Epithelial cell of proximal tubule (primary cell): ENCODE results near the gene NEK7. TPM values are rescaled to one million over a fixed set of nuclear protein-coding genes. Genes with fewer than 3 reads are reported as not detected.
A peak's percentile ranks its signal among the peaks of the same experiment; 100 is the strongest.

Source experiments
- DNase-seq: peaks from one replicate; pipeline ENCODE4 v3.0.0-alpha.2; 2011; ENCODE audit warnings: low read depth
- H3K4me3 ChIP-seq: 2 replicates; pipeline ENCODE4 v1.5.1; 2011; ENCODE audit warnings: low read depth, mild to moderate bottlenecking, low read length
- total RNA-seq: library from RNA; depleted of rRNA; stranded (reverse); fragments of >200 nt; gene quantifications from 2 replicates; pipeline ENCODE4 v1.2.3, GENCODE V29; 2015
- TF ChIP-seq, protein P1 (sequence below): conservative IDR thresholded peaks from 2 replicates; pipeline ENCODE4 v1.5.1; 2012; ENCODE audit warnings: low read depth, mild to moderate bottlenecking, low read length

NEK7 gene
- total RNA-seq, 1 donor from 2014 or later, result 20.5 TPM

DNA sequence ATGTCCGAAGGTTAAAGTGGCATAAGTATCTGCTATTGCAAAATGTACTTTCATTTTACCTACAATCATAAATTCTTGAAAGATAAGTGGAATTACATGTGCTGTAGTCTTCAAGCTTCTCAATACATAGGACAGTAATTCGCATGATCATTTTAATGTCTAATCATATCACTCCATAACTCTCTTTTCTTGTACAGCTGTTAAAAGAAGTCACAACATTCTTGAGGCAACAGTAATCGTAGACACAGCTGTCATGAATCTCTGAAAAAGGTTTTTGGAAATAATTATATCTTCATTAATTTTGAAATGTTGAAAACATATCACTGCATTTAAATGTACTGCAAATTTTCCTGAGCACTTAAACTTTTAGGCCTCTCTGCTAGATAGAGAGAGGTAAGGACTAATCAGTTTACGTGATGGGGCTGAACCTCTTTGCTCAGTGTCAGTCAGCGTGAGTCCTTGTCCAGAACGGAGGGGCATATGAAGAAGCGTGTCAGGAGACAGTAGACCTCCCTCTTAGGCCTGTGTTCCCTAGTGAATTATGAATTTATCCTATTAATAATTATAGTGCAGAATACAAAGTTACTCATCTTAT is 133.4 kb downstream of the NEK7 start:
- no peak overlapping the region for H3K4me3 ChIP-seq
- TF ChIP-seq, protein P1, sequence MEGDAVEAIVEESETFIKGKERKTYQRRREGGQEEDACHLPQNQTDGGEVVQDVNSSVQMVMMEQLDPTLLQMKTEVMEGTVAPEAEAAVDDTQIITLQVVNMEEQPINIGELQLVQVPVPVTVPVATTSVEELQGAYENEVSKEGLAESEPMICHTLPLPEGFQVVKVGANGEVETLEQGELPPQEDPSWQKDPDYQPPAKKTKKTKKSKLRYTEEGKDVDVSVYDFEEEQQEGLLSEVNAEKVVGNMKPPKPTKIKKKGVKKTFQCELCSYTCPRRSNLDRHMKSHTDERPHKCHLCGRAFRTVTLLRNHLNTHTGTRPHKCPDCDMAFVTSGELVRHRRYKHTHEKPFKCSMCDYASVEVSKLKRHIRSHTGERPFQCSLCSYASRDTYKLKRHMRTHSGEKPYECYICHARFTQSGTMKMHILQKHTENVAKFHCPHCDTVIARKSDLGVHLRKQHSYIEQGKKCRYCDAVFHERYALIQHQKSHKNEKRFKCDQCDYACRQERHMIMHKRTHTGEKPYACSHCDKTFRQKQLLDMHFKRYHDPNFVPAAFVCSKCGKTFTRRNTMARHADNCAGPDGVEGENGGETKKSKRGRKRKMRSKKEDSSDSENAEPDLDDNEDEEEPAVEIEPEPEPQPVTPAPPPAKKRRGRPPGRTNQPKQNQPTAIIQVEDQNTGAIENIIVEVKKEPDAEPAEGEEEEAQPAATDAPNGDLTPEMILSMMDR, result no peak
- DNase-seq, result no peak

DNA sequence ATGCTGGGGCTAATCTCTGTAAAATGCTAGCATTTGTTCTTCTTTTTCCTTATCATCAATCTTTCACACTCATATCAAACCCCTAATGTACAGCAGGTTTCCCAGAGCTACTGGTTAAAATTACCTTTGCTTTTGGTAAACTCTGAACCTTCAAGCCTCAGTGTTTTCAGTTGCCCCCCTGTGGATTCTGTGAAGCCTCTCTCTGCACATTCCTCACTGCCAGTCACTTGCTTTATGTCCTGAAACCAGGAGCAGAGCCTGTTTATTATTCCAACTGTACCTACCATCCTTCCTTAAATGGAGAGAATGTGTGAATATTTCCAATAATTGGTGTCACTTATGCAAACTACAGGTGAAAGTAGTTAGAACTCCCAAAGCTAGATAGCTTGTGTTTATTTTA is 134.2 kb downstream of the NEK7 start:
- DNase-seq, result no peak
- no peak overlapping the region for H3K4me3 ChIP-seq
- TF ChIP-seq, protein P1, result peak; percentile 16

GRCh38 chr1:198291924-198292323 is 135.1 kb downstream of the NEK7 start:
- no peak for DNase-seq
- TF ChIP-seq, protein P1, result no peak
- H3K4me3 ChIP-seq, result no peak overlapping the region

- no peak overlapping the region for H3K4me3 ChIP-seq
- no peak for DNase-seq
- TF ChIP-seq, protein P1, result no peak
Observed at GRCh38 chr1:198295225-198295624, 138.4 kb downstream of the NEK7 start.

DNA sequence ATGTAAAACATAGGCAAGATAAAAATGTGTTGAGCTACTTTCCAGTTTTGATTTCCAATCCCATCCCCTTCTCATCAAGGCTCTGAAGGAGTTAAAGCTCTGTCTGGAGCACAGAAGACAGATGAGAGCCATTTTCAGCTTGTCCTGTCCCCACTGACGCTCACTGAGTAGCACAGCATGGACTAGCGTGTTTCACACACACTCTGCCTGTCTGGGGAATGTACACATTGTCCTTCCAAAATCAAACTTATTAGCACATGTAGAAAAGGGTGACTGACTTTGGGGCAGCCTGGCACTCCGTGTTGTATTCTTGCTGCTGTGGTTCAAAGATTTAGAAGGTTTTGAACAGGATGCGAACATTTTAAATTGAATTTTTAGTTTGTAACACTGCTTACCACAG is 139.2 kb downstream of the NEK7 start:
- DNase-seq, result no peak

GRCh38 chr1:198297281-198297680 is 140.5 kb downstream of the NEK7 start:
- no peak for DNase-seq
- TF ChIP-seq, protein P1, result no peak

More for the DNA sequence above, 139.2 kb downstream of the NEK7 start:
- H3K4me3 ChIP-seq, result no peak overlapping the region
- TF ChIP-seq, protein P1, result no peak

DNA sequence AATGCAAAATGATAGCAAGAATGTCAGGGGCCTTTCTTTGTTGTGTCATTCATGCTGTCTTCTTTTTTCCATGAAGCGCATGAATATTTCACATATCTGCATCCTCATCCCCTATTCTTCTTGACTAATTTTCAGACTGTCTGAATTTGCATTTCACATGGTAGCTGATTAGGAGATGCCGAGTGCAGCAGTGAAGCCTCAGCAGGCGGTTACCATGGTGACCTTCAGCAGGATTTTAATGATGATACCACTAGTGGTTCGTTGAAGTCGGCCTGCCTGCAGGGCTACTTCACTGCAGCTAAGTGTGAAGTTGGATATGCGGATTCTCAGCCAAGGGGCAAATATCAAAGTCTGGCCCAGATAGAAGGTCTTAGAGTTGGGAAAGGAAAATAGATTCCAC is 141.8 kb downstream of the NEK7 start:
- no peak overlapping the region for H3K4me3 ChIP-seq
- no peak for DNase-seq
- TF ChIP-seq, protein P1, result no peak

More at GRCh38 chr1:198297281-198297680, 140.5 kb downstream of the NEK7 start:
- no peak overlapping the region for H3K4me3 ChIP-seq
